GM12878 (cell line): ENCODE data around the gene KEL. TPM values are rescaled to one million over a fixed set of nuclear protein-coding genes. Genes with fewer than 3 reads are reported as not detected.
A peak's percentile ranks its signal among the peaks of the same experiment; 100 is the strongest.

Experiments
- ATAC-seq: fragments of 200-7000 bp; cut with Tn5 transposase; 3 replicates; pipeline ENCODE4 v1.9.1; 2020; ENCODE audit warnings: mild to moderate bottlenecking, moderate library complexity
- BruUV-seq: library from RNA; stranded (reverse); fragments of 400-500 nt; replicated peaks from 2 replicates; lab custom pipeline; 2021; lab: Mats Ljungman, UMichigan
- CTCF ChIA-PET: fragments of 300-600 bp; sonication (Branson Sonifier 250); formaldehyde crosslinking; extraction: SDS; loops from one replicate; lab custom pipeline; 2021; ENCODE audit warnings: inconsistent platforms; lab: Yijun Ruan, JAX
- POLR2A ChIA-PET: fragments of 350-600 bp; formaldehyde crosslinking; extraction: SDS; loops from one replicate; lab custom pipeline; 2021; ENCODE audit warnings: inconsistent platforms; lab: Charles Lee
- RAD21 ChIA-PET: fragments of 300-600 bp; sonication (Branson Sonifier 250); formaldehyde crosslinking; loops from one replicate; lab custom pipeline; 2023; ENCODE audit warnings: antibody characterized with exemption; ENCODE audit not compliant: unreplicated experiment; lab: Charles Lee
- SMC1A ChIA-PET: fragments of 300-600 bp; sonication (Branson Sonifier 250); formaldehyde crosslinking; loops from one replicate; lab custom pipeline; 2023; ENCODE audit not compliant: unreplicated experiment, uncharacterized antibody; lab: Charles Lee
- DNase-seq: peaks from one replicate; pipeline ENCODE4 v3.0.0-alpha.2; 2011; ENCODE audit warnings: low read depth, low spot score
- FAIRE-seq: peaks from 3 replicates; lab custom pipeline; 2011; peaks lifted over from hg19 to GRCh38; lab: Jason Lieb, UNC
- H2AFZ ChIP-seq: 2 replicates; pipeline ENCODE4 v1.6.0; 2011; ENCODE audit warnings: low read depth, low read length, control low read depth; ENCODE audit not compliant: control insufficient read depth
- H3K27ac ChIP-seq: 2 replicates; pipeline ENCODE4 v1.5.1; 2011; ENCODE audit warnings: control low read depth; ENCODE audit not compliant: control insufficient read depth, insufficient read depth
- H3K27me3 ChIP-seq, 2 experiments: replicated peaks in 1 of 2; 2 replicates each; pipeline versions ENCODE4 v1.6.0 to v1.6.1; 2011; ENCODE audit warnings: low read length in 1 of 2; ENCODE audit not compliant: control insufficient read depth in 2 of 2, insufficient read depth in 2 of 2
- H3K36me3 ChIP-seq, 2 experiments: 2 replicates each; pipeline ENCODE4 v1.5.1; 2011; ENCODE audit warnings: low read length in 1 of 2; ENCODE audit not compliant: control insufficient read depth in 2 of 2, insufficient read depth in 2 of 2
- H3K4me1 ChIP-seq: 2 replicates; pipeline ENCODE4 v1.6.1; 2011; ENCODE audit warnings: mild to moderate bottlenecking, low read length, moderate library complexity, mixed read lengths; ENCODE audit not compliant: control insufficient read depth, insufficient read depth
- H3K4me2 ChIP-seq: 2 replicates; pipeline ENCODE4 v1.6.0; 2011; ENCODE audit warnings: control low read depth; ENCODE audit not compliant: control insufficient read depth, insufficient read depth
- H3K4me3 ChIP-seq: fragments of 200-600 bp; sonication (generic); 2 replicates; pipeline ENCODE4 v1.5.1; 2016
- H3K79me2 ChIP-seq: 2 replicates; pipeline ENCODE4 v1.6.0; 2011; ENCODE audit warnings: low read length; ENCODE audit not compliant: control insufficient read depth, insufficient read depth
- H3K9ac ChIP-seq: 2 replicates; pipeline ENCODE4 v1.8.0; 2011; ENCODE audit warnings: low read length, control low read depth, mixed read lengths; ENCODE audit not compliant: control insufficient read depth, insufficient read depth
- H3K9me3 ChIP-seq: replicated peaks from 3 replicates; pipeline ENCODE4 v1.5.1; 2011; ENCODE audit warnings: mild to moderate bottlenecking, low read length; ENCODE audit not compliant: control insufficient read depth, insufficient read depth
- H4K20me1 ChIP-seq: 2 replicates; pipeline ENCODE4 v1.6.0; 2011; ENCODE audit not compliant: control insufficient read depth, insufficient read depth
- HDAC6 ChIP-seq: fragments of 200-600 bp; sonication (generic); IDR thresholded peaks from one replicate; pipeline ENCODE4 v1.8.0; 2017; ENCODE audit warnings: antibody characterized with exemption; ENCODE audit not compliant: unreplicated experiment
- RAD21 ChIP-seq: IDR thresholded peaks from 2 replicates; pipeline ENCODE4 v1.6.1; 2011; ENCODE audit warnings: mild to moderate bottlenecking, low read depth, low read length, moderate library complexity; ENCODE audit not compliant: insufficient read depth
- WGBS: methylation state at CpG from one replicate; pipeline ENCODE4 v1.1.6; 2016; ENCODE audit warnings: low lambda C conversion rate; ENCODE audit not compliant: insufficient replicate concordance, insufficient coverage; ENCODE audit errors: missing lambda C conversion rate; 5-methylcytosine and 5-hydroxymethylcytosine counted together
- in situ Hi-C: fragments of 300-500 bp; cut with MboI; formaldehyde crosslinking; loops from 9 replicates; pipeline ENCODE4 v1.14.3; 2018; ENCODE audit warnings: mixed read lengths
- intact Hi-C: fragments of 100-400 bp; cut with micrococcal nuclease; formaldehyde crosslinking; loops from one replicate; pipeline ENCODE4 v1.14.2; 2022; ENCODE audit not compliant: unreplicated experiment
- polyA plus RNA-seq, 11 experiments: library from polyadenylated mRNA; depleted of rRNA in 4 of 11; unstranded in 6 of 11; stranded (reverse) in 5 of 11; fragments of >200 nt; fragmentation: Nextera tagmentation in 4 of 11; fragmentation: Illumina TruSeq in 1 of 11; extraction: Ambion mirVana in 4 of 11; extraction: Trizol in 1 of 11; gene quantifications; 1 replicate in 1 of 11; 2 replicates in 10 of 11; pipeline versions ENCODE4 v1.2.1 to v1.2.3, GENCODE V29; 2011 to 2016; ENCODE audit warnings: inconsistent platforms in 2 of 11, missing spikeins in 2 of 11, low read depth in 1 of 11
- total RNA-seq, 4 experiments: library from RNA; depleted of rRNA in 3 of 4; stranded (reverse); fragments of >200 nt in 3 of 4; fragmentation: Illumina TruSeq in 1 of 4; extraction: Trizol in 1 of 4; gene quantifications; 2 replicates each; pipeline versions ENCODE4 v1.2.1 to v1.2.3, GENCODE V29; 2013 to 2021
- TF ChIP-seq, protein P1 (sequence below), 3 experiments: IDR thresholded peaks in 2 of 3; conservative IDR thresholded peaks in 1 of 3; 2 replicates each; pipeline ENCODE4 v1.5.1; 2011; ENCODE audit warnings: low read depth in 3 of 3, low read length in 3 of 3, mild to moderate bottlenecking in 3 of 3, control low read depth in 2 of 3, moderate library complexity in 2 of 3, inconsistent platforms in 1 of 3, mixed read lengths in 1 of 3; ENCODE audit not compliant: control insufficient read depth in 2 of 3, insufficient read depth in 1 of 3; ENCODE audit errors: extremely low read depth in 1 of 3

Gene KEL
- total and polyA plus RNA-seq, 10 of the 15 experiments (the other 5 are each of a cell fraction or from before 2014, with no cell fraction given) = 0.10 to 0.73 (median 0.23) TPM; not detected in 2

DNA sequence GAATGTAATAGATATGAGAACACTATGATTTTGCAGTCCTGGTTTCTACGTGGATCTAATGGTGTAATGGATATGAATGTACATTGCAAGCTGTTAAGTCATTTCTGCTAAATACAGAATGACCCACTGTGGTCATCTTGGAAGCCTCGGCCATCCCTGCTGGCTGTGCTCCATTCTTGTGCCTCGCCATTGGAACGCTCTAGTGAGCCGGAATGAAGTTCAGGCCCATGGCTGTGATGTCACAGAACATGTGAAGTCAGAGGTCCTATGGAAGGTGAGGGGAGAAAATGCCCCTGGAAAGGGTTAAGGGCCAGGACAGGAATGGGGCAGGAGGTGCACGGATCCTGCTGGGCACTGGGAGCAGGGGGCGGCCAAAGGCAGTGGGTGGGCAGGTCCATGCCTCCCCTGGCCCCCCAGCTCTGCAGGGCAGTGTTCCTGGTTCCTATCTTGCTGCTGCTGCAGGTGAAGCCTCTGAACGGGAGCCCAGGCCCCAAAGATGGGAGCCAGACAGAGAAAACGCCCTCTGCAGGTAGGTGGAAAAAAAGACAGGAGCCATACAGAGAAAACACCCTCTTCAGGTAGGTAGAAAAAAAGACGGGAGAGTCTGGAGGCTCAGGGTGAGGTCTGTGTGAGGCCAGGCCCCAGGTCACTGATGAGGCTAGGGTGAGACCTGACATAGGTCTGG lies 22.8 kb downstream of the KEL start, which contains the start of gene LLCFC1:
LLCFC1 (plus strand) TSS at position 259 of the 685 bp plus-strand sequence; CDS start at position 397, 138 bp downstream.
- Histone ChIP-seq H3K79me2 (no peaks in the 10 kb centered on the region), H3K9ac (no peak within 1 kb of the TSS), H3K27me3 (no peaks in the 10 kb centered on the region; a peak in 1 of 4 replicates), H3K4me1 (no peaks in the 10 kb centered on the region), H2AFZ (no peak within 1 kb of the TSS), H3K27ac (no peak within 1 kb of the TSS), H3K4me2 (no peak within 1 kb of the TSS), H3K36me3 (no peaks in the 10 kb centered on the region), H3K9me3 (no peaks in the 10 kb centered on the region; the same call in 2 of the 3 replicates)
- FAIRE-seq = no peak
- ChIA-PET SMC1A (no interaction called here), RAD21 (no interaction called here), CTCF (interaction anchor here (2.3 kb wide), 1 partner anchor 19 kb away, joined by 5 read pairs; no protein-coding TSS in a partner anchor), POLR2A (no interaction called here)
- in situ Hi-C loops = no loop called here
- peak; percentile 65 for ATAC-seq
- 40% methylated on average over 10 of the region's 10 CpGs for WGBS
- BruUV-seq = no TSS peak
- DNase-seq = no peak
- TF ChIP-seq, protein P1, sequence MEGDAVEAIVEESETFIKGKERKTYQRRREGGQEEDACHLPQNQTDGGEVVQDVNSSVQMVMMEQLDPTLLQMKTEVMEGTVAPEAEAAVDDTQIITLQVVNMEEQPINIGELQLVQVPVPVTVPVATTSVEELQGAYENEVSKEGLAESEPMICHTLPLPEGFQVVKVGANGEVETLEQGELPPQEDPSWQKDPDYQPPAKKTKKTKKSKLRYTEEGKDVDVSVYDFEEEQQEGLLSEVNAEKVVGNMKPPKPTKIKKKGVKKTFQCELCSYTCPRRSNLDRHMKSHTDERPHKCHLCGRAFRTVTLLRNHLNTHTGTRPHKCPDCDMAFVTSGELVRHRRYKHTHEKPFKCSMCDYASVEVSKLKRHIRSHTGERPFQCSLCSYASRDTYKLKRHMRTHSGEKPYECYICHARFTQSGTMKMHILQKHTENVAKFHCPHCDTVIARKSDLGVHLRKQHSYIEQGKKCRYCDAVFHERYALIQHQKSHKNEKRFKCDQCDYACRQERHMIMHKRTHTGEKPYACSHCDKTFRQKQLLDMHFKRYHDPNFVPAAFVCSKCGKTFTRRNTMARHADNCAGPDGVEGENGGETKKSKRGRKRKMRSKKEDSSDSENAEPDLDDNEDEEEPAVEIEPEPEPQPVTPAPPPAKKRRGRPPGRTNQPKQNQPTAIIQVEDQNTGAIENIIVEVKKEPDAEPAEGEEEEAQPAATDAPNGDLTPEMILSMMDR (IDR thresholded peaks at IDR 0.05 in 2 of 3, conservative IDR thresholded peaks at IDR 0.05 in 1 of 3; ENCODE audit: control insufficient read depth in 2 of 3, extremely low read depth in 1 of 3, insufficient read depth in 1 of 3, low read depth in 3 of 3, low read length in 3 of 3) = peak; percentile 25 to 37 (median 26); a peak in 4 of 6 replicates
- no peak for TF ChIP-seq HDAC6
- peak; percentile 21; the same call in 1 of the 2 replicates for TF ChIP-seq RAD21
- TF ChIP-seq, all 136 proteins: peak for 2
- intact Hi-C loops = no loop called here
- Histone ChIP-seq H3K4me3 (no peak within 1 kb of the TSS), H4K20me1 (no peaks in the 10 kb centered on the region)
